OCI-LY1 (cell line): ENCODE results near the gene TNC.

Source experiments
- CTCF ChIP-seq: fragments of 200-600 bp; sonication (generic), shearing (Covaris generic); IDR thresholded peaks from 2 replicates; pipeline ENCODE4 v1.5.1; 2017; ENCODE audit warnings: mild to moderate bottlenecking, antibody characterized with exemption, low read length, moderate library complexity, mixed read lengths
- EZH2 ChIP-seq: fragments of 200-600 bp; sonication (generic), shearing (Covaris generic); IDR thresholded peaks from 2 replicates; pipeline ENCODE4 v1.8.0; 2017; ENCODE audit warnings: borderline replicate concordance, mixed run types, mild to moderate bottlenecking, antibody characterized with exemption, low read length, moderate library complexity, mixed read lengths

- TF ChIP-seq CTCF (no peak), EZH2 (no peak)
Observed at GRCh38 chr9:115018547-115019435, 99.2 kb downstream of the TNC start.
